Measurements from ENCODE around the gene DBX2.
"Not testable (repeated sequence)": the region's sequence is repeated elsewhere in the genome, so short reads cannot be mapped to it uniquely, and the experiment has no call there.

DBX2 gene

DNA sequence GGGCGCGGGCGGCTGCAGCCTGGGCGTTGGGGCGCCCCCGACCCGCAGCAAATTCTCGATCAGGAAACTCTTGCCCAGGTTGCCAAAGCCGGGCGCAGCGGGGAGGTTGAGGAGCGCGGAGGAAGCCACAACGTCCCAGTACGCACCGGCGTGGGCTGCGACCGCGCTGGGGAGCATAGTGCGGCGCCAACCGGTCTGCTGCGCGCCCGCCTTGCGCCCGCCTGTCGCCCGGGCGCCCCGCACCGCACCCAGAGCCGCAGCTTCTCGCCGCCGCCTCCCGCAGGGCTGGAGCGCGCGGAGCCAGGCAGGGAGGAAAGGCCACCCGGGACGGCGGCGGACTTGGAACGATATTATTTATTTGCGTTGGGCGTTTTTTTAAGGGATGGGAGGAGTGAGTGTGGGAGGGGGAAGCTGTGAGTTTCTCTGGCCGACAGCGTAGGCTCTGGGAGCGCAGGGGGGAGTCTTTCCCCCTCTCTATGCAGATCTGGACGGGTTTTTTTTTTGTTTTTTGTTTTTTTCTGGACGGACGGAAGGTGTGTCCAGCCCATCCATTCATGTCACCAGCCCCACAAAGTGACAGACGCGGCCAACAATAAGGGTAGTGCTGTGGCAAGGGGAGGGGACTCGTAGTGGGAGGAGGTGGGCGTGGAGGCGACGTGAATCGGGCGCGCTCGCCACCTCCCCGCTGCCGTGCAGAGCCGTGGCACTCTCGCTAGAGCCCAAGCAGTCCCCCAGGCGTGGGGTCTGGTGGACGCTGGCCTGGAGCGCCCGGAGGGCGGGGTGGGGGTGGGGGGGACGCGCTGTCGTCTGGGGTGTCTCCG is at the start of gene DBX2:
Gene DBX2, minus strand, starts transcription at position 349 of the 821 bp plus-strand sequence. Its CDS starts 172 bp downstream, at position 177.
- peak; percentile 45 for DNase-seq (ENCODE audit: low spot score)
- peak; percentile 97 for FAIRE-seq

GRCh38 chr12:45098766-45099165 is 47.9 kb upstream of the DBX2 start:
- DNase-seq (ENCODE audit: low spot score) (no peak), FAIRE-seq (no peak)

DNA sequence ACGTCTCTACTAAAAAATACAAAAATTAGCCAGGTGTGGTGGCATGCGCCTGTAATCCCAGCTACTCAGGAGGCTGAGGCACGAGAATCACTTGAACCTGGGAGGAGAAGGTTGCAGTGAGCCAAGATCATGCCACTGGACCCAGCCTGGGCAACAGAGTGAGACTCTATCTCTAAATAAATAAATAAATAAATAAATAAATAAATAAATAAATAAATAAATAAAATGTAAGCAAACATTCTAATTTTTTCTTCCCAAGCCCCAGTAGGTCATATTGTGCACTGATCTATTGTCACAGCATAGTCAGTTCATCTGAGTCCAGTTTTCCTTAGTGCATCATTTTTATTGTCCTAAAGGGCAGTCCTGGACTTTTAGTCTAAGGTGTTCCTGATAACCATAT is 44.5 kb upstream of the DBX2 start:
- DNase-seq (ENCODE audit: low spot score); FAIRE-seq: not testable (repeated sequence)

DNA sequence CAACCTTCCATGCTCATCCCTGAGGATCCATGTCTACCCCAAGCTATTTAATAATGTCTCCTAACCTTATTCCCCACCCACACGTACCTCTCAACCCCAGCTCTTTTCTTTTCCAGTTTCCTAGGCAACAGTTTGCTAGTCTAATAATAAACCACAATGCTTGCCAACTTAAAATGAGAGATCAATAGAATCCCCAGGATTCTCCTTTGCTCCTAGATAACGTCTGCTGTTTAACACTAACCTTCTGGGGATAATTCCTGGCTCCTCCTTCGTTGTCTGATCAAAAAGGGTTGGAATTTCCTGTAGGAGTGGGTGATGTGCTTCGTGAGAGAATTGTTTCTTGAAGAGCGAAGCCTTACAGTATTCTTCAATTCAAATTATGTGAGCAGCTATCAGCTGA is 42.2 kb upstream of the DBX2 start:
- FAIRE-seq (no peak), DNase-seq (ENCODE audit: low spot score) (no peak)

DNA sequence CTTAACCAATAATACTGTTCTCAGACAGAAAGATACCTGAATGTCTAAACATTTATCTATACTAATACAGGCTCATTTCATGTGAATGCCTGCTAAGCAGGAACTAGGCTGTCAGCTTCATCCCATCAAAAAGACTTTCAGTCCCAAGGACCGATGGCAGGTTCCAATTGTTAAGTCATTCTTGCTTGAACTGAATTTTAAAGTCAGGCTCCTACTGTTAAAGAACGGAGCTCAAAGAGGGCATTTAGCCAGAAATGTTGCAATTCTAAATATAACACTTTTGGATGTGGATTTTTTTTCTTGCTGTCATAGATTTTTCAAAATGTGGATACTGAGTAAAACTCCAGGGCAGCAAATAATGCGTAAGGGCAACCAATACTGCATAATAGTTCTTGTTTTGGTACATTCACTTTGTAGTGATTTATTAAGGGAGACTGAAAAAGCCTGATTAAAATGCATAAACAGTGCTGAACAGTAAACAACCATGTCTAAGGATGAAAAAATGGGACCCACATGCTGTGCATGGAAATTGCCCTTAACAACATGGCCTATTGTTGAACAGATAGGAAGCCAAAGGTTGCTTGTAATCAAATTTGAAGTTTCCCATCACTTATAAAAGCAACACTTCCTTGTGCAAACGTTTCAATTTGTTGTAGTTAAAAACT is 38.6 kb upstream of the DBX2 start:
- no peak for FAIRE-seq
- DNase-seq (ENCODE audit: low spot score) = no peak

GRCh38 chr12:45088608-45089007 is 37.7 kb upstream of the DBX2 start:
- DNase-seq (ENCODE audit: low spot score) = no peak
- FAIRE-seq = no peak

DNA sequence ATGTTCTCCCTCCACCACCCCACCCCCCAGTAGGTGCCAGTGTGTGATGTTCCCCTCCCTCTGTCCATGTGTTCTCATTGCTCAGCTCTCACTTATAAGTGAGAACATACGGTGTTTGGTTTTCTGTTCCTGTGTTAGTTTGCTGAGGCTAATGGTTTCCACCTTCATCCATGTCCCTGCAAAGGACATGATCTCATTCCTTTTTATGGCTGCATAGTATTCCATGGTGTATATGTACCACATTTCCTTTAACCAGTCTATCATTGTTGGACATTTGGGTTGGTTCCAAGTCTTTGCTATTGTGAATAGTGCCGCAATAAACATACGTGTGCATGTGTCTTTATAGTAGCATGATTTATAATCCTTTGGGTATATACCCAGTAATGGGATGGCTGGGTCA is 33.3 kb upstream of the DBX2 start:
- FAIRE-seq; DNase-seq (ENCODE audit: low spot score): not testable (repeated sequence)

DNA sequence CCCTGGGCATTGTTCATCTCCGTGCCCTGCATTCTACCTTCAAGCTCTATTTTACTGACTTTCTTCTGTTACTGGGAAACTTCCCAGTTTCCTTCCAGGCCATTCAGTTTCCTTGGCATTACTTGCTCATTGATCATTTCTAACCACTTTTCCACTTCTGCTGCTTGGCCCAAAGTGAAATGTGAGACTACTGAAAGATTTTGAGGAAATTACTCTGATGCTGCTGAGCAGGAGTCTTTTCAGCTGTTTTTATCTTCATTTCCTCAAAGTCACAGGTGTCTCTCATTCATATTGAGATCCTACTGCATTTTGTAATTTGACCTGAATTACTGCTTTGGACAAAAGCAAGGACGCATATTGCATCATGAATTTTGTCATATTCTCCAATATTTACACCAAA is 26.4 kb upstream of the DBX2 start:
- no peak for FAIRE-seq
- DNase-seq (ENCODE audit: low spot score) = no peak

DNA sequence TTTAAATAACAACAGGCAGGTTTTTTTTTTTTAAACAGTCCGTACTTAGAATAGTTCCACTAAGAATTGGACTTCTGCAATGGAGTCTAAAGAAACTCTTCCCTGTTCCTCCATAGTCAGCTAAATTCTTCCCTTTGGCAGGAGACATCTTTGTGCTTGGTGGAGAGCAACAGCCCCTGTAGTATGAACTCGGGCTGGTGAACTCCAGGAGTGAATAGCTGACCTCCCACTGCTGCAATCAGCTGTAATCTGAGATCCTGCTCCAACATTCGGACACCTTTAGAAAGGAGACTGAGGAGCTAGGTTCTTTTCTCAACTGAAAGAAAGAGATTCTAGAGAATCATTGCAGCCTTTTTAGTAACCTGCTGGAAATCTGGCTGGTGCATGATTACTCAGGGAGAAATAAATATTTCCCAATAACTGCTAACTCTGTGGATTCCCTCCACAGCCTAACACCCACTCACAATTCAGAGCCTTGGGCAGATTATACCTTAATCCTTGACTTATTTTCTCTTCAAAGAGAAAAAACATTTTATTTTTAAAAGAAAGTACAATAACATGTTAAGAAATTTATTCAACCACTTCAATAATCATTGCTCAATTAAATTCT is 25.6 kb upstream of the DBX2 start:
- DNase-seq (ENCODE audit: low spot score) (no peak), FAIRE-seq (no peak)

DNA sequence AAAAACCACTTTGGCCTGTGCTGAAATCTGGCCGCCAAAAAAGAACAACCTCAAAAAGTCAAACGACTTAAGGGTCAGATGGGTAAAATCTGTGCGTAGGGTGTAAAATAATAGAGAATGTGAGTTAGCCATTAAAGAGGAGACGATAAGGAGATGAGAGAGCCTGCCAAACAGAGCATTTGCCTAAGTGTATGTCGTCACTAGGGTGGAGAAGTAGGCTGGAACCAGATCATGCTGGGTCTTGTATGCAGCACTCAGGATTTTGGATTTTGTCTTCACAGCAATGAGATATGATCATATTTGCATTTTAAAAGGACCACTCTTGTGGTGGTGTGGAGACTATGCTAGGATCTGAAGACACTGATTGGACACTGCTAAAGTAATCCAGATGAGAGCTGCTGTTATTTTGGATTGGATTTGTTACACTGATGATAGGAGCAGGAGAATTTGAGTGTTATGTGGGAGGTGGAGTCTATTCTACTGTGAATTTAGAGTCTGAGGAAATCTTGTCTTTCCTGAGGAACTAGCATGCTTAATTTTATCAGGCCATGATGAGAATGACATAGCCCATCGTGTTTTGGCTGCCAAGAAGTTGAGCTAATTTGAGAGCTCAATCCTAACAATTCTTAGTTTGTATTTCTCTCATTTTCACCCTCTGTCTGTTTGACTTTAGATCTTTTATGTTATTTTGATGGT is 24.8 kb upstream of the DBX2 start:
- DNase-seq (ENCODE audit: low spot score) = no peak
- no peak for FAIRE-seq

DNA sequence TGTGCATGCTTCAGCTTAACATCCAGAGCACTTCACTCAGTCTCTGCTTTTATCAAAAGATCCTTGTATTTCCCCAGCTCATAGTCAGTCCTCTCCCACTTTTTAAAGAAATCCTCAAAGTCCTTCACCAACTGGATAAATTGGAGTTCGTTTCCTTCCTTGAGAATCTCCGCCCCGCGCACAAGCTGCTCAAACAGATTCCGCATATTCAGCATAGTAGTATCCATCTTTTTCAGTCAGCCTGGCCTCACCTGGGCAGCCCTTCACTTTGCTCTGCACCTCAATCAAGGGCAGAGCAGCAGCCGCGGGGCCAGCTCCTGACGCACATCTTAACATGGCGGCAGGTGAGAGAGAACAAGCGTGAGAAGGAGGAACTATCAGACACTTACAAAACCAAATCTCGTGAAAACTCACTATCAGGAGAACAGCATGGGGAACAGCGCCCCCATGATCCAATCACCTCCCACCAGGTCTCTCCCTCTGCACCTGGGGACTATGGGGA is 14.3 kb upstream of the DBX2 start:
- FAIRE-seq (no peak), DNase-seq (ENCODE audit: low spot score) (no peak)

DNA sequence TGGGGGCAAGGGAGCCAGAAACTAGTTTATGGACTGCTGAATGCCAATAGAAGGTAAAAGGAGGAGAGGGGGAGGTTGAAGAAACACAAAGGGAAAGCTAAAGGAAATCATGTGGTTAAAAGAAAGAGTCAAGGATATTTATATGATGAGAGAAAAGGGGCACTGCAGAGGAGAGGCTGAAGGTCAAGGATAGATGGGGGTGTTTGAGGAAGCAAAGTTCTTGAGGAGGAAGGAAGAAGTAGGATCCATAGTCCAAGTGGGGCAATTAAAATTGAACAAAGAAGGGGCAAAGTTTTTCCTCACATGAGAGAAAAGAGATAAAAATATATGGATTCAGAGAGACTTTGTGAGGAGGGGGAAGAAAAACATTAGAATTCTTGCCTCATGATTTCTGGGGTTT is 10.1 kb upstream of the DBX2 start:
- FAIRE-seq = no peak
- DNase-seq (ENCODE audit: low spot score) = no peak

- DNase-seq (ENCODE audit: low spot score) = peak; percentile 12
- no peak for FAIRE-seq
Observed at GRCh38 chr12:45051572-45052125, 750 bp upstream of the DBX2 start.

- FAIRE-seq = no peak
- DNase-seq (ENCODE audit: low spot score) = no peak
Observed at GRCh38 chr12:45049912-45050750, 768 bp downstream of the DBX2 start.

- DNase-seq (ENCODE audit: low spot score) (no peak), FAIRE-seq (no peak)
Observed at GRCh38 chr12:45042599-45042998, 8.3 kb downstream of the DBX2 start.

DNA sequence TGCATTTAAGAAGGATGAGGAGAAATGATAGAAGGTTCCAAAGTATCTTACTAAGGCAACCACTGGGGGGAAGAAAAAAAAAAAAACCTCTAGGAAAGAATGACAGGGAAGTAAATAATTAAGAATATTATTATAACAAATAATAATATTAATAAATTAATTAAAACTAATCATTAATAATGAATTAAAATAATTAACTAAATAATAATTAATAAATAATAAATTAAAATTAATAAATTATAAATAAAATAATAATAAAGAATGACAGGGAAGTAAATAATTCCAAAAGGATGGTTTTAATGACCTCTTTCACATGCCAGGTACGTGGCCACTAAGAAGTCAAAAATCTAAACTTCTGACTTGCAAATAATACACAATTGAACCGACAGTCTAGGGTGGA is 9.9 kb downstream of the DBX2 start:
- DNase-seq (ENCODE audit: low spot score) (no peak), FAIRE-seq (no peak)

DNA sequence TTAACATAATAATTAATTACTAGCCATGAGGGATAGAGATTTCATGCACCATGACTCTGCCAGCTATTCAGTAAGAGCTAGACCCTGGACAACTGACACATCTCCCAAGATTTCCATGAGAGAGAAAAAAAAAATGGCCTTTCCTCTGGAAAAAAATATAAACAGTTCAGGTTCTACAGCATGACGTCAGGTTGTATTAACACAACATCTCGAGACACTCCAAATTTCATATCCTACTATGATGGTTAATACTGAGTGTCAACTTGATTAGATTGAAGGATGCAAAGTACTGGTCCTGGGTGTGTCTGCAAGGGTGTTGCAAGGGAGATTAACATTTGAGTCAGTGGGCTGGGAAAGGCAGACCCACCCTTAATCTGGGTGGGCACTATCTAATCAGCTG is 11.1 kb downstream of the DBX2 start:
- no peak for DNase-seq (ENCODE audit: low spot score)
- no peak for FAIRE-seq

- FAIRE-seq = no peak
- no peak for DNase-seq (ENCODE audit: low spot score)
Observed at GRCh38 chr12:45034861-45035265, 16.0 kb downstream of the DBX2 start.

- FAIRE-seq (no peak), DNase-seq (ENCODE audit: low spot score) (no peak)
Observed at GRCh38 chr12:45017916-45018315, 33.0 kb downstream of the DBX2 start.

DNA sequence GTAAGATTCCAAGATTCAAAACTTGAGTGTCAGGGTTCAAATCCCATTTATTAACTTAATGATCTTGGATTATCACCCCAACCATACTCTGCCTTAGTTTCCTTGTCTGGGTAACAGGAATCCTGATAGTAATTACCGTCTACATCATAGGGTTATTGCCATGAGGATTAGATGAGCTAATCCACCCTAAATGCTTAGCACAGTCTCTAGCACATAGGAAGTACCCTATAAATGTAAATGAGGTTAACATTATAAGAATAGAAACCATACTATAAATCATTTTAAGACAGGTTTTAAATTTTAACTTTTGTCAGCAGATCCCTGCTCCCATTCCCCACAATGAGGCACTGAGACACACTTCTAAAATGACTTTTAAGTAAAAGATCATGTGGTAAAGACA is 36.5 kb downstream of the DBX2 start:
- DNase-seq (ENCODE audit: low spot score) = no peak
- FAIRE-seq = no peak
